Mammary epithelial cell (primary cell): ENCODE results near the gene MSRB1.

Source experiments
- EZH2 ChIP-seq: IDR thresholded peaks from 2 replicates; pipeline ENCODE4 v1.6.1; 2012; ENCODE audit warnings: low read length, inconsistent platforms, borderline replicate concordance
- TF ChIP-seq, protein P1 (sequence below), 2 donors: IDR thresholded peaks in 1 of 2; conservative IDR thresholded peaks in 1 of 2; 2 replicates each; pipeline ENCODE4 v1.5.1; 2011 to 2012; ENCODE audit warnings: inconsistent platforms in 2 of 2, low read length in 2 of 2, mild to moderate bottlenecking in 2 of 2, control low read depth in 1 of 2, low read depth in 1 of 2; ENCODE audit not compliant: insufficient read depth in 1 of 2; ENCODE audit errors: extremely low read depth in 1 of 2

- TF ChIP-seq, protein P1, sequence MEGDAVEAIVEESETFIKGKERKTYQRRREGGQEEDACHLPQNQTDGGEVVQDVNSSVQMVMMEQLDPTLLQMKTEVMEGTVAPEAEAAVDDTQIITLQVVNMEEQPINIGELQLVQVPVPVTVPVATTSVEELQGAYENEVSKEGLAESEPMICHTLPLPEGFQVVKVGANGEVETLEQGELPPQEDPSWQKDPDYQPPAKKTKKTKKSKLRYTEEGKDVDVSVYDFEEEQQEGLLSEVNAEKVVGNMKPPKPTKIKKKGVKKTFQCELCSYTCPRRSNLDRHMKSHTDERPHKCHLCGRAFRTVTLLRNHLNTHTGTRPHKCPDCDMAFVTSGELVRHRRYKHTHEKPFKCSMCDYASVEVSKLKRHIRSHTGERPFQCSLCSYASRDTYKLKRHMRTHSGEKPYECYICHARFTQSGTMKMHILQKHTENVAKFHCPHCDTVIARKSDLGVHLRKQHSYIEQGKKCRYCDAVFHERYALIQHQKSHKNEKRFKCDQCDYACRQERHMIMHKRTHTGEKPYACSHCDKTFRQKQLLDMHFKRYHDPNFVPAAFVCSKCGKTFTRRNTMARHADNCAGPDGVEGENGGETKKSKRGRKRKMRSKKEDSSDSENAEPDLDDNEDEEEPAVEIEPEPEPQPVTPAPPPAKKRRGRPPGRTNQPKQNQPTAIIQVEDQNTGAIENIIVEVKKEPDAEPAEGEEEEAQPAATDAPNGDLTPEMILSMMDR (conservative IDR thresholded peaks at IDR 0.05 in 1 of 2, IDR thresholded peaks at IDR 0.05 in 1 of 2; ENCODE audit: extremely low read depth in 1 of 2, insufficient read depth in 1 of 2, low read depth in 1 of 2, low read length in 2 of 2) = no peak
- TF ChIP-seq EZH2 = no peak
Observed at GRCh38 chr16:1930338-1930720, 12.7 kb downstream of the MSRB1 start.
